ENCODE measurements around the gene L3HYPDH.

DNA sequence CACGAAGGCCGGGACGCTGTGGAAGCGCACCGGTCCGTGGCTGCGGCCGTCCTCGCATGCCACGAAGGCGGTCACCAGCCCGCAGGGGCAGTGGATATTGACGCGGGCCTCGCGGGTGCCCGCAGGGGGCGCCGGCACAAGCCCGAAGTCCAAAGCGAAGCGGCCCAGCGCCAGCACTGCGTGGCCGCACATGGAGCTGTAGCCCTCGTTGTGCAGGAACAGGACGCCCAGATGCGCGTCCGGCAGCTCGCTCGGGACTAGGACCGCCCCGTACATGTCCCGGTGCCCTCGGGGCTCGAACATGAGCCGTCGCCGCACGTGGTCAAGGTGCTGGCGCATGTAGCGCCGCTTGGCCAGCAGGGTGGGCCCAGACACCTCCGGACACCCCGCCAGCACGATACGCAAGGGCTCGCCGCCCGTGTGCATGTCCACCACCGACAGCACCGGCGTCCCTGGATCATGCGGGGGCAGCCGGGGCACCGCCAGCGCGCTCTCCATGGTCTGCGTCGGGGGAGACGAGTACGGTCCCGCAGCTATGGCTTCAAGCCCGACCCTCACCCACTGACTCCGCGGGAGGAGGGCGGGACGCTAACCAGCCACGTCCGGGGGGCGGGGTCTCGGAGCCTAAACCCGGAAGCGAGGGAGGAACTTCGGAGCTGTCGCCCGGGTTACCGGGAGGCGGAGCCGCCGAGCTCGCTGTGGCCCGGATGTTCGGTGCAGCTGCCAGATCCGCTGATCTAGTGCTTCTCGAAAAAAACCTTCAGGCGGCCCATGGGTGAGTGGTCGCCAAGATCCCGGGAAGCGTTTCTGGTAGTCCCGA lies at the start of gene L3HYPDH, which contains the start of gene JKAMP:
- TF ChIP-seq YY1 (IDR thresholded peaks at IDR 0.05; ENCODE audit: insufficient read depth, insufficient read length) (no peak), ZNF274 (IDR thresholded peaks at IDR 0.05; ENCODE audit: low read depth, low read length) (no peak)

Measured in NT2/D1 (cell line).